NB4 (cell line): ENCODE measurements around the gene EHD3.

Source experiments
- DNase-seq: peaks from one replicate; pipeline ENCODE4 v3.0.0; 2010; ENCODE audit warnings: low read depth
- H3K4me3 ChIP-seq: one replicate; pipeline ENCODE4 v1.5.1; 2011; ENCODE audit warnings: mild to moderate bottlenecking, low read depth, low read length, moderate library complexity
- MYC ChIP-seq: IDR thresholded peaks from 2 replicates; pipeline ENCODE4 v1.6.1; 2011; ENCODE audit warnings: low read depth, low read length
- POLR2A ChIP-seq: IDR thresholded peaks from 2 replicates; pipeline ENCODE4 v1.6.1; 2011; ENCODE audit warnings: mild to moderate bottlenecking; ENCODE audit not compliant: insufficient read length; ENCODE audit errors: extremely low read depth
- TF ChIP-seq, protein P1 (sequence below): IDR thresholded peaks from 2 replicates; pipeline ENCODE4 v1.6.1; 2011; ENCODE audit warnings: low read depth, low read length
- TF ChIP-seq, protein P2 (sequence below): IDR thresholded peaks from one replicate; pipeline ENCODE4 v1.5.1; 2012; ENCODE audit warnings: low read depth, low read length

The EHD3 gene

DNA sequence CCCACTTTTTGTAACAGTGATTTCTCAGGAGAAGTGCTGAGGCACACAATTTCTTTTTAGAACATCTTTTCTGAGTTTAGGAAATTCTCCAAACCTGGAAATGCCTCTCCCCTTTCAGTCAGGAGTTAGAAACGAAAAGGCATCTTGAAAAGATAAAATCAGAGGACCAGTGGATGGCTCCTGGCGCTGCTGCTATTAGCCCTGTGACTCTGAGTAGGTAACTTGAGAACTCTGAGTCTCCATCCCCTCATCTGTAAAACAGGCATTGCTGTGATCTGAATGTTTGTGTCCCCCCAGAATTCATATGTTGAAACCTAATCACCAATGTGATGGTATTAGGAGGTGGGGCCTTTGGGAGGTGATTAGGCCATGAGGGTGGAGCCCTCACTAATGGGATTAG is 50.2 kb downstream of the EHD3 start:
- no peak overlapping the region for H3K4me3 ChIP-seq
- TF ChIP-seq, protein P1, sequence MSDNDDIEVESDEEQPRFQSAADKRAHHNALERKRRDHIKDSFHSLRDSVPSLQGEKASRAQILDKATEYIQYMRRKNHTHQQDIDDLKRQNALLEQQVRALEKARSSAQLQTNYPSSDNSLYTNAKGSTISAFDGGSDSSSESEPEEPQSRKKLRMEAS, result no peak
- no peak for TF ChIP-seq MYC
- DNase-seq, result no peak

DNA sequence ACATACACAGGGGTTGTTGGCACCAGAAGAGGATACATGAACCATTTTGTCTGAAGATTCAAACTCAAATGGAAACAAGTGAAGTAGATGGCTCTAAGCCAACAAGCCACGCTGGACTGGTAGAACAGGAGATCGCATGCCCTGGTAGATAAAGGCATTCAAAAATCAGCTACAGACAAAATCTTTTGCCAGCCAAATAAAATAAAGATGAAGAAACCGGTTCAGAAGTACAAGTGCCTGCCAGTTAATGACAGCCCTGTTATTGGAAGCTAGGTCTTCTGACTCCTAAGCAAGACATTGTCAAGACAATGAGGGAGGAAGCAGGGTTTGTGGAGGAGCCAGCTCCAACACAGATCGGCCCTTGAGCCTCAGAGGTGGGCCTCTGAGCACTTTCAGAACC is 52.3 kb downstream of the EHD3 start:
- no peak overlapping the region for H3K4me3 ChIP-seq
- no peak for DNase-seq
- TF ChIP-seq, protein P1, result no peak
- TF ChIP-seq POLR2A, result no peak
- TF ChIP-seq, protein P2, sequence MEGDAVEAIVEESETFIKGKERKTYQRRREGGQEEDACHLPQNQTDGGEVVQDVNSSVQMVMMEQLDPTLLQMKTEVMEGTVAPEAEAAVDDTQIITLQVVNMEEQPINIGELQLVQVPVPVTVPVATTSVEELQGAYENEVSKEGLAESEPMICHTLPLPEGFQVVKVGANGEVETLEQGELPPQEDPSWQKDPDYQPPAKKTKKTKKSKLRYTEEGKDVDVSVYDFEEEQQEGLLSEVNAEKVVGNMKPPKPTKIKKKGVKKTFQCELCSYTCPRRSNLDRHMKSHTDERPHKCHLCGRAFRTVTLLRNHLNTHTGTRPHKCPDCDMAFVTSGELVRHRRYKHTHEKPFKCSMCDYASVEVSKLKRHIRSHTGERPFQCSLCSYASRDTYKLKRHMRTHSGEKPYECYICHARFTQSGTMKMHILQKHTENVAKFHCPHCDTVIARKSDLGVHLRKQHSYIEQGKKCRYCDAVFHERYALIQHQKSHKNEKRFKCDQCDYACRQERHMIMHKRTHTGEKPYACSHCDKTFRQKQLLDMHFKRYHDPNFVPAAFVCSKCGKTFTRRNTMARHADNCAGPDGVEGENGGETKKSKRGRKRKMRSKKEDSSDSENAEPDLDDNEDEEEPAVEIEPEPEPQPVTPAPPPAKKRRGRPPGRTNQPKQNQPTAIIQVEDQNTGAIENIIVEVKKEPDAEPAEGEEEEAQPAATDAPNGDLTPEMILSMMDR, result no peak
- no peak for TF ChIP-seq MYC

DNA sequence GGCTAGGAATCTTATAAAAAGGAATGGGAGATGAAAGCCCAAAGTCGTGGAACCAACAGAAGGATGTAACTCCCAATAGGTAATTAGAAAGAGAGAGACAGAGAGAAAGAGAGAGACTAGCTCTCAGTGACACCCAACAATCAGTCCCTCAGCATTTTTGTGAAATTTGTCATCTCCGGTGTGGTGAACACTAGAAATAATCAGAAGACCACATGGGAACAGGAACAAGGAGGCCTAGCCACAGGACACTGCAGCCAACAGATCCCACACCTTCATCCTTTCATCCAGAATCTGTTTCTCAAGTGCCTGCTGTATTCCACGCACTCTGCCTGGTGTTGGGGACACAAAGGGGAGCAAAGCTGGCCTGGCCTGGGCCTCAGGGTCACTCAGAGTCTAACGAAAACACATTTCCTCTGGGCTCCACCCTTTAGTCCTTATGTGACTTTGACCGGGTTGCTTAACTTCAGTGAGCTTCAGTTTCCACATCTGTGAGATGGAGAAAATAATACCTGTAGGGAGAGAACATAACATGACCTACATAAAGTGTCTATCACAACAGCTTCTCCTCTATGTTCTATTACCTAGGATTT is 53.1 kb downstream of the EHD3 start:
- no peak for DNase-seq
- no peak for TF ChIP-seq POLR2A
- TF ChIP-seq, protein P2, result no peak
- TF ChIP-seq MYC, result no peak
- TF ChIP-seq, protein P1, result no peak
- H3K4me3 ChIP-seq, result no peak overlapping the region

DNA sequence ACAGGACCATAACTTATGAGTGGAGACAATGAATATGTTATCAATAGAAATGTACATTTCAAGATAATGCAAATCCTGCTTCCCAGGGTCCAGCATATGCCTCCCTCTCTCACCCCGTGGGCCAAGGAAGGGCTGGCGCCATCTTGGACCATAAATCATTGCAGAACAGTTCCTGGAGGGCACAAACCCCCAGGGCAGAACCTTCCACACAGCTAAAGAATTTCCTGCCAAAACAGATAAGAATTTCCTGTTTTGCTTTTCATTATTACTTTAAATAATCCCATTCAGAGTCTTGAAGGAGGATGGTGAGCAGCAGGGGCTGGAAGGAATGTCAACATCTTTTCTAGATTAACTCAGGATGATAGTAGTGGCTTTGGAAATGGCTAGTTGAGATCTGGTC is 53.7 kb downstream of the EHD3 start:
- no peak for DNase-seq
- no peak overlapping the region for H3K4me3 ChIP-seq
- TF ChIP-seq, protein P2, result no peak
- TF ChIP-seq POLR2A, result no peak
- TF ChIP-seq, protein P1, result no peak
- TF ChIP-seq MYC, result no peak

DNA sequence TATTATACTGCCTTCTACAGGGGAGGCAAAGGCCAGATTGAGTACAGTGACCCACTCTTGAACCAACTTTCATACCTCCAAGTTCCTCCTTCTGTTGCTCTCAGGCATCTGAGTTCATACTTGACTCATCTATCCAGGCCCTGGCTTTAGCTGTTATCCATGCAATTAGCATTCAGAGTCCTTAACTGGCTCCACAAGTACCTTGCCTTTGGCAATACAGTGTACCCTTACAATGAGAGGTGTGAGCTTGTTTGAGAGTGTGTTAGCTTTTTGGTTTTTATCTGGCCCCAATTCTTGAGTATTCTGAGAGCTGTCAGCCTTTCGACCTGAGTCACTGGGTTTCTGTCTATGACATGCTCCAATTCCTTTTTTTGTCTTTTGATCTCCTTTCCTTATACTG is 60.2 kb downstream of the EHD3 start:
- TF ChIP-seq POLR2A (no peak), MYC (no peak)
- TF ChIP-seq, protein P1, result no peak
- TF ChIP-seq, protein P2, result no peak
- H3K4me3 ChIP-seq, result no peak overlapping the region
- DNase-seq, result no peak

DNA sequence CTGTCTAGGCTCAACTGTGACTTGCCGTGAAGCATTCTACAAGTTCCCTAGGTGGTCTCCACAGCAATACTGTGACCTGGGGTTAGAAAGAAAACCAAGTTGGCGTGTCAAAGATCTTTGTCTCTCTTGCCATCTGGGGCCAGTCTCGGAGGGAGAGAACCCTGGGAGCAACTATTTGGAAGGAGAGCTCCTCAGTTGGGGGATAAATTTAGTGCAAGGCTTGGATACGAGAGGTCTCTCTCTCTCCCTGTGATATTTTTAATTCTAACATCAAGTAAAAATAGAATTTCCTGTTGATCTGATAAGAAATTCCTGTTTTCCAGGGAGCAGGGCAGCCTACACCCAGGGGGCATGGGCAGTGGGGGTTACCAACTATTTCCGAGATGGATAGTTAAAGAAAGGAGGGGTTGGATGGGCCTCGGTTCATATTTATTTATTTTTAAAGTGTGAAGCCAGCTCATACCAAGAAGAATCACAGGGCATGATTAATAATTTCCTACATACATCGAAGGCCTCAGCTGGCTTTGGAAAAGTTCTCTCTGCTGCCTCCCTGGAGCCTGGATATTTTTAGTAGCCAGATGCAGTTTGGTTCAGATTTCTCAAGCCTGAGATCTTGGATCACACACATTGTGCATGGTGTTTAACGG is 62.8 kb downstream of the EHD3 start:
- H3K4me3 ChIP-seq, result no peak overlapping the region
- no peak for TF ChIP-seq MYC
- TF ChIP-seq, protein P1, result no peak
- TF ChIP-seq, protein P2, result no peak
- TF ChIP-seq POLR2A, result no peak
- no peak for DNase-seq
